OCI-M1 (cell line): ENCODE measurements around the gene STRN4.

Source experiments
- DNase-seq: peaks from one replicate; lab custom pipeline; 2025; lab: John Stamatoyannopoulos, UW

The STRN4 gene

DNA sequence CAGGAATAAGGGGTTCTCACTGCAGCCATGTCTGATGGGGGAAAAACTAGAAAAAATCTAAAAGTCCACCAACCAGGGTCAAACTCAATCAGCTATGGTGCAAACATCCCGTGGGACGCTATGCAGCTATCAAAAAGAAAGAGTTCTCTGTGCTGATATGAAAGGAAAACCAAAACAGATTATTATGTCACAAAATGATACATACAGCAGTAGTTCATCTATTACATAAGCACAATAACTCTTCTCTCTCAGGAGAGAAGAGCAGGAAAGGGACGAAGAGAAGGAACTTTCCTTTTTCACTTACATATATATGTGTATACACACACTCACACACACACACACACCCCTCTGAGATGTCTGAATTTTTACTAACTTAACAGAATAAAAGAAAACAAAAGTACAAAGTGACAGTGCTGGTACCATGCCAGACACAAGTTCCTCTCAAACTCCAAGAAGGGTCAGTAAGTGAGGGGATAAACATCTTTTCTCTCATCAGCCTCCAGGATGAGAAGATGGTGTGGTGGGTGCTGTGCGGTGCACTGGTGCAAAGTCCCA, 3.2 kb downstream of the STRN4 start:
- DNase-seq: no peak

DNA sequence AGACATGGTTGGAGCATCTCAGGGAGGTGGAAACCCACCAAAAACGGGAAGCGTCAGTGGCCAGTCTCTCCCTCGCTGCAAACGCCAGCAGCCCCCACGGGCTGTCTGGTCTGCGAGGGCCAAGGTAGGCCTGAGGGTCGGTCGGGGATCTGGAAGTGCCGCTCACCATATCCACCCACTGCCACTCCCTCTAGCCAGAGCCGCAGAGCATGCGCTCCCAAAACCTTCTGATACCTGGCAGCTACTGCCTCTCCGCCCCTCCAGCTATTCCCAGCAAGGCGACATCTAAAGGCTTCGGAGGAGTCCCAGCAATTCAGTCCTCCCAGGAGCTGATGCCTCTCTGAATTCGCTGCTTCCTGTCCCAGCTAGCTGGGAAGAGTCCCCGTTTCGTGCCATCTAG, 4.8 kb downstream of the STRN4 start:
- DNase-seq: no peak

DNA sequence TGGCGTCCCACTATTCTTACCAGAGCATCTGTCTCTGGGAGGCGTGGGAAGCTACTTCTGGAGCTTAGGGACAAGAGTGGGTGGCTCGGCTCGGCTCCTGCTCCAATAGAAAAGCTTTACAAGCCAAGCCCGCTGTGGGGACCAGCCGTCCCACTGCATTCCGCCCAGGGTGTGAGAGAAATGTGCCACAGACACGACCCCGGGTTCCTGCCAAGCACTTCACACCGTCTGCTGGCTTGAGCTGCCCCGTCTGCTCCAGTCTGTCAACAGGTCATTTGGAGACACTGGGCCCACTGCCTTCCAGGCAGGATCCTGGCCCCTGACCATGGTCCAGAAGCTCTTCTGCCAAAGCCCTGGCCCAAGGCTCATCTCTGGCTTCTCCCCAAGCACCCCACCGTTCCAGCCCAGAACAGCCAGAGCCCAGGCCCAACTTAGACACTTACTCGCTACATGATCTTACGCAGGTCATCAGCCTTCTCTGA, 6.9 kb downstream of the STRN4 start:
- DNase-seq: no peak

DNA sequence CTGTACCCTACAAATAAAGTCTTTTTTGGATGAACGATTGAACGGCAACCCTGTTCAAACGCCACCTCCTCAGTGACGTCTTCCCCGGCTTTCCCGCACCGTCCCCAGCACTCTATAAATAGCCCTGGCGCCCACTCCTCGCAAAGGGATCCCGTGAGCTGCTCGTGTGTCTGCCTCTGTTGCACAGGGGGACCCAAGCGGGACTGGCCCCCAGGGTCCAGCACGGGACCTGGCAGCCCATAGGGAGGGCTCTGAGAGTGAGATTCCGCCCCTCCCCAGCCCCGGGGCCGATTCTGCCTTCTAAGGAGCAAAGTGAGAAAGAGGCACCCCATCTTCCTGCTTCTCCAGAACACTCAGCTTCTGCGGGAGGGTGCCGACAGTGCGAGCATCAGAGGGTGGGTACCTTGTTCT, 8.5 kb downstream of the STRN4 start:
- no peak for DNase-seq

DNA sequence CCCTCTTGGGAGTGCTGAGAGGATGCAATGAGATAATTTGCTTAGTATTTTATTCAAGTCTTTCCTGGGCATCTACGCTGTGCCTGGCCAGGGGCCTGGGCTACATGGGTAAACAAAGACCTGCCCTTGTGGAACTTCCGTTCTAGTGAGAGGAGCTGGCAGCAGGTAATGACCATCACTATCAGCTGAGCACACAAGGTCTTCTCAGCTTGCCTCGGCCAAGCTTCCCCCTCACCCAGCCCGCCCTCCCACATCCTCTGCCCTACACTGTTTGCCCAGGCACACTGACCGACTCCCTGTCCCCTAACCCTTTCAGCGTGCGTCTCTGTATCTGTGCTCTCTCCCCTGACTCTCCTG, 9.0 kb downstream of the STRN4 start:
- DNase-seq: no peak

DNA sequence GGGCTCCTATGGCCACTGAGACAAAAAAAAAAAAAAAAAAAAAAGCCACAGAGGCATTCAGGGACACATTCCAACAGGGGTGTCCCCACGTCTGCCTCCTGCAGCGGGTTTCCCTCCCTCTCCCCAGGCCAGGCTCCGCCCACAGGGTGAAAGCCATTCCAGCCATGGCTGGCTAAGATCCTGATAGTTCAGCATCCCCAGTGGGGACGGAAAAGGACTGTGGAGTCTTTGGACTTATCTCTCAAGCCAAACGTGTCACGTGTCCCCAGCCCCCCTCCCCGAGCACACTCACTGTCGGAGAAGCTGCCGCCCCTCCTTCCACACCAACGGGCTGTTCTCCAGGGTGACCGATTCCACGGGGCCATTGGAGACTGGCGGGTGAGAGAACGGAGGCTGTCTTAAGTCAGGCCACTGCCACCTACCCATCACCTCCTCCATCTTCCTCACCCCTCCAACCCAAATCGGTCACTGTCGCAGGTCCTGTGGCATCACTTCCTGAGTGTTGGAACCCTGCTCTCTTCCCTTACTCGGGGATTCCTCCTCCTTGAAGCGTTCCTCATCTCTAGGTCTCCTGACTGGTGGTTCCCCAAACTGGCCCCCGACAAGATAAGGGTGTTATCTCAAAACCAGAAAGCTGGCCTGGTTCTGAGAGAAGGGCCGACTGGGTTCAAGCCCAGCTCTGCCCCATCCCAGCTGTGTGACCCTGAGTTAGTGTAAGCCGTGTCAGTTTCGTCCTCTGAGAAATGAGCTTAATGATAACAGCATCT, 9.5 kb downstream of the STRN4 start:
- peak; percentile 96 for DNase-seq

DNA sequence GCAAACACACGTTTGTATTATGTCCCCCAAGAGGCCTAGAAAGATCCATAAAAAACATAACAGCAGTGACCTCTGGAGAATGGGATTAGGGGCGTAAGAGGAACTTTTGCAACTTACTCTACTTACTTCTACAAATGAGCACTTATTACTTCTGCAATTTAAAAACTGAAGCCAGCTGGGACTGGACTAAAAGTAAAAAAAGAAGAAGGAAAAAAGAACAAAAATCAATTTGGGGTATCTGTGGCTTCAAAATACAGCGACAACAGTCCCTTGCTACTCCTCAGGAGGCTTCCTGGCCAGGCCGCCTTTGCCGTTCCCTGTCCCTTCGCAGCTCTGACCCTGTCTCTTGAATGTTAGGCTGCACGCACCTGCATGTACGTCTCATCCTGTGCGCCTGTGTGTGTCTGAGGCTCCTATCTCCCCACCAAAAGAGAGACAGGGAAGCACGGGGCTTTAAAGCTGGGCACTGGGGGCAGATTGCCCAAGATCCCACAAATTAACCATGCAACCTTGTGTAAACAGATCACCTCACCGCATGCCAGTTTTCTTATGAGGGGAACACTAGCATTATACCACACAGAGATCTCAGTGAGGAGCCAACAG, 12.5 kb downstream of the STRN4 start:
- no peak for DNase-seq

DNA sequence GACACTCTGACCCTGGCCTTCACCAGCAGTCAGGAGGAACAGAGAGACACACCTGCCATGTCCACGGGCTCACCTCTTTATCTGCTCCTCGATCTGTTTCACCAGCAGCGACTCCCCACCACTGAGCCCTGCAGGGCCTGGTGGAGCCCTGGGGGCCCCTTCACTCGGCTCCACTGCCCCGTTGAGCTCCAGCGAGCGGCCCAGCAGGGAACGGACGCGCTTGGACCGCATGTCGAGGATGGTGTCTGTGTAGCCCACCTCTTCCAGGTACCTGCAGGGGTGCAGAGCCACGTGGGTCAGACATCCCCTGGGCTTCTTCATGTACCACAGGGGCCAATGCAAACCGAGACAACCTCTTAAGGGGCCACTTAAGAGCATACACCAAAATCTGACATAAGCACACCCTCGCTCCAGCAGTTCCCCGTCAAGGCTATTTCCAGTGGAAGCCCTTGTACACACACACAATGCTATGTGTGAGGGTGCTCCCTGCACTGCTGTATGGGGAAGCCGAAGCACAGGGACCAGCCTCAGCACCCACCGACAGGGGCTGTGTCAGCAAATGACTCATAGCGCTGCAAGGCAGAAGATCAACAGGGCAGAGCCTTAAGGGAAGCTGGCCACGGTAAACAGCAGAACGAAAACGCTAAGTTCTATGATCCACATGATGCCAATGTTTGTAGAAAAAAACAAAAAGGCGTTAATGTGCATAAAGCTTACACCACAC, 13.1 kb downstream of the STRN4 start:
- no peak for DNase-seq

DNA sequence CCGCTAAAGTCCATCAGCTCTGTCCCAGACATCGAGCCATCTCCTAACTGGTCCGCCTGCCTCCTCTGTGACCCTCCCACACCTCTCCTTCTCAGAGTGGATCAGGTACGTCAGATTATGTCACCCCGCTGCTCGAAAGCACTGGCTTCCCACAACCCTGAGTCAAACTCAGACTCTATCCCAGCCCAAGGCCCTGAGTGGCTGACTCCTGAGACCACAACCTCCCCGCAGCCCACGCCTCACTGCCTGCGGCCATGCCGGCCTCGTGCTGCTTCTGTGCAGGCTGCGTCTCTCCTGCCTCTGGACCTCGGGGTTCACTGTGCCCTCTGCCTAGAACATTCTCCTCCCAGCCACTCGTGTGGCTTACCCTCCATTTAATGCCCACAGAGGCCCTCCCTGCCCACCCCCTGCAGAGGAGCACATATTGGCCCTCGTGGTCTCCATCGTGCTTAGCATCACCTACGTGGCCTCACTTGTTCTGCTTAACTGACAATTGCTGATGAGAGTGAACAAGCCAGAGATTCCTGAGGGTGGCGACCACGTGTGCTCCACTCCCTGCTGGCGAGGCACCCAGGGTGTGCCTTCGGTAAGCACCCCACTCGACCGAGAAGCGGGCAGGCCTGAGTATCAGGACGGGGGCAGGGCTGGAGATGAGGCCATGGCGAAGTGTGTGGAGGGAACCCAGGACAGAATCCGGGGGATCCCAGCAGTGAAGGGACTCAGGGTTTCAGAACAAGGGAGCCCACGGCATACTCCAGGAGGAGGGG, 13.9 kb downstream of the STRN4 start:
- no peak for DNase-seq

DNA sequence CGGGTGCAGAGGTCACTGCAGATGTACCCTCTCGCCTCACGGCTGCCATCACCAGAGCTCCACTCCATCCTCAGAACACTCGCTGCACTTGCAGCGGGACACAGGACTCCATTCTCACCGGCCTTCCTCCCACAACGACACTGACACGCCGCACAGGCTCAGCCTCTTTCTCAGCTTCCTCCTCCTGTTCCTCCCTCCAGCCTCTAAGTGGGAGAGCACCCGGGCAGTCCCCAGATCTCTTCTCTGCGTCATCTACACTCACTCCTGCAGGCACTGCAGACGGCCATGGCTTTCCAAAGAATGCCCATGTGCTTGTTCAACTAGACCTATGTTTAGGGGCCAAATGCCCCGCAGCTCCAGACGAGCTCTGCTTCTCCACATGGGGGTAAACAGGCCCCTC, 14.7 kb downstream of the STRN4 start:
- DNase-seq: peak; percentile 52

DNA sequence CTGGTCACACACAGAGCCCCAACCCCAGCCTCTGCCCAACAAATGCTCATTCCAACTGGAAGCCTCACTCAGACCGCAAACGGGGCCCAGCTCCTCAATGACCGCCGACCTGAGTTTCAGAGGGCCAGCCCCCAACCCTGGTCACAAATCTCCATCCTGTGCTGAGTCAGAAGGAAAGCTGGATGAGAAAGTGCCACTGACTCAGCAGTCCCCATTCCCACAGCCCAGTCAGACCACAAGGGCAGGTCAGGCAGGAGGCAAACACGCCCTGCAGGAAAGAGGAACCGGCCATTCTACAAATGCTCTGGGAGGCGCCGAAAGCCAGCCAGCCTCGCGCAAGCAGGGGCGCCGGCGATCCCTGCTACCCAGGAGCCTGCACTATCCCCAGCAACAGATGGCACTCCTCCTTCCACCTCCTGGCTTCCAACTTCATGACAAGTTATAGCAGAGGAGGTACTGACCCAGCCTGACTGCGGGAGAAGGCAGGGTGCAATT, 15.2 kb downstream of the STRN4 start:
- DNase-seq: peak; percentile 95

DNA sequence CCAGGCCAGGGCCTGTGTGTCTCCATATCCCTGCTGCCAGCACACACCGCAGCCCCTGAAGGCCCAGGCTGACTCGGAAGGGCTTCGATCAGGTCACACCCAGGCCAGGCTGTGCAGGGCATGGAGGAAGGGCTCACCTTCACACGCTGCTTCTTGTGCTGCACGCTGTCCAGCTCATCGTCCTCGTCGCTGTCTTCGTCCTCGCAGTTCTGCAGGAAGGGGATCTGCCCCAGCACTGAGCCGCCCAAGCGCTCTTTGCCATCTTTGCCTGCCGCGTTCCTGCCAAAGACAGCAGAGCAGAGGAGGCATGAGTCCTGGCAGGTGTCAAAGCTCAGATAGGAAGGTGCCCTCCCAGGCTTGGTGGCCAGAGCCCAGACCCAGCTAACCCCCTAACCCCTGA, 15.7 kb downstream of the STRN4 start:
- DNase-seq: no peak

DNA sequence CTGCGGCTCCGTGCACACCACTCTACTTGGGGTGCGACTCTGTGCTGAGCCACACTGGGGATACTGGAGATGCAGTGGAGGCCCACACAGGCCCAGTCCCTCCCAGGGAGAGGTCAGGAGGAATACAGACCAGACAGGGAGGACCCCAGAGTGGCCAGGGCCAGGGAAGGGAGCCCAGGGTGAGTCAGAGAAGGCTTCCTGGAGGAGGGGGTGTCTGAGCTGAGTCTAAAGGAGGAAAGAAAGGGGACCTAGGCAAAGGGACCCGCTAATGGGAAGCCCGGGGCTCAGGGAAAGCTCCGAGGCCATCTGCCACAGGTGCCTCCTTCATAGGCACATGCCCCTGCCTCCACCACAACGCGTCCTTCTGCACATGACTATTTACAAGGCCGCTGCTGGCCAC, 16.1 kb downstream of the STRN4 start:
- no peak for DNase-seq

DNA sequence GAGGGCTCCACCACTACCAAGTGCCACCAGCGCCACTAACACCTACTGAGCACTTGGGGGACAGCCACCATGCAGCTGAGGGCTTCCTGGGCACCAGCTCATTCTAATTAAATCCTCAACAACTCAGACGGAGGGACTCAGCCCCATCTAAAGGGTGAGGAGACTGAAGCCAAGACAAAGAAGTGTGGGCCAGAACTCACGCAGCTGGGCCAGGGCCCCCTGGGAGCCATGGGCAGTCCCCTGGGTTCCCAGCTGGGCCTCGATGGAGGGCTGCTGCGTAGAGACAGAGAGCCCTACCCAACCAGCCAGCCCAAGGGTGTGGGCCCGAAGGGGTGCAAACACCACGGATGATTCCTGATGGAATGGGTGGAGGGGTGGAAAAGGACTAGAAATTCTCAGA, 16.6 kb downstream of the STRN4 start:
- no peak for DNase-seq

DNA sequence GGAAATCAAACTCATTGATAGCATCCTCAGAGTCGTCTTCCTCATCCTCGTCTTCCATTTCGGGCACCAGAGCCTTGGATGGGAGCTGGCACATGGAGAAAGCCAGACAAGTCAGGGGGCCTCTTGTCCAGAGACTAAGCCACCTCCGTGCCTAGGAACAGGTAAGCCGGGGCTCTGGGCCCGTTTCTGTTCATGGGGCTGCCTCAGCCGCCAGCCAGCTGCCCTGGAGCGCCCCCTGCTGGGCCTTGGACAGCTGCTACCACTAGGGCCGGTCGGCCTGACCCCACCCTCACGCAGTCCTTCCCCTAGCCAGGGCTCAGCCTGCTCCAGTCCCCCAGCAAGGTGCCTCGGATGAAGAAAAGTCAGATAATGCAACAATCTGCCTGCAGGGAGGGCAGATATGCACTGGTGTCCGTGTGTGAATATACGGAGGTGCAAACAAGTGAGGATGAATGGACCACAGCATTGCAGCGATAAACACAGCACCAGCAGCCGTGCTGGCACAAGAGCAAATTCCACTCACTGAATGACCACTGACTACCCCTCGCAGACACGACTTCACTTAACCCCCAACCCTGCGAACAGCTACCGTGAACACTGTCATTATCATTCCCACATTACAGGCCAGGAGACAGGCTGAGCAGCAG, 17.4 kb downstream of the STRN4 start:
- peak; percentile 83 for DNase-seq

DNA sequence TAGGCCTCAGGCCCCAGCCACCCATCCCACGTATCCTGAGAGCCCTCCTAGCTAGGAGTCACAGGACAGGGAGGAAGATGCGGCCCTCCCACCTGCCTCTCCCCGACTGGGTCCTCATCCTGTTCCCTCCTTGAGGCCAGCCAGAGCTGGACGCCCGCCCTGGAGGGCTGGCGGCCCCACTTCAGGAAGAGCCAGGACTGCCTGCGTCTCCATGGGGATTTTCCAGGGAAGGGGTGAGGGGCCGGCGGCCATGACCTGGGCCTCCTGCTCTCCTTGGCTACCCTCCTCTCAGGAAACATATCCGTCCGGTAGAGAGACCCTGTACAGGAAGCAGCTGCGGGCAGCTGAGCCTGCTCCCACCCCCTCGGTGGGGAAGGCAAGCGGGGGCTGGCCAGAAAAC, 18.0 kb downstream of the STRN4 start:
- DNase-seq: no peak

DNA sequence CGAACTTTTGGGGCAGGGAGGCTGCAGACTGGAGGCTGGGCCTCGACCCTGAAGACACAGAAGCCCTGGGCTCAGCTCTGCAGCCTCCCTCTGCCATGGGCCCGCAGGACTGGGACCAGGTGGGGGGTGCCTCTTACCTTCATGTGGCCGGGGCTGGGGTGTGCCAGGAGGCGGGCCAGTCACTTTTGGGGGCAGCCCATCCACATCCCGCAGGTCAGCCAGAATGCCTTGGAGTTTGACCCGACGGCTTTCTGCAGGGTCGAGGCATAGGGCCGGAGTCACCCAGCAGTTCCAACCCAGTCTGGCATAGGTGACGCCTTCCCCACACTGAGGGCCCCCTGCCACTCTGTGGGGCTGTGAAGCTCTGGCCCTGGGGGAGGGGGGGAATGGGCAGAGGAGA, 18.5 kb downstream of the STRN4 start:
- DNase-seq: no peak

DNA sequence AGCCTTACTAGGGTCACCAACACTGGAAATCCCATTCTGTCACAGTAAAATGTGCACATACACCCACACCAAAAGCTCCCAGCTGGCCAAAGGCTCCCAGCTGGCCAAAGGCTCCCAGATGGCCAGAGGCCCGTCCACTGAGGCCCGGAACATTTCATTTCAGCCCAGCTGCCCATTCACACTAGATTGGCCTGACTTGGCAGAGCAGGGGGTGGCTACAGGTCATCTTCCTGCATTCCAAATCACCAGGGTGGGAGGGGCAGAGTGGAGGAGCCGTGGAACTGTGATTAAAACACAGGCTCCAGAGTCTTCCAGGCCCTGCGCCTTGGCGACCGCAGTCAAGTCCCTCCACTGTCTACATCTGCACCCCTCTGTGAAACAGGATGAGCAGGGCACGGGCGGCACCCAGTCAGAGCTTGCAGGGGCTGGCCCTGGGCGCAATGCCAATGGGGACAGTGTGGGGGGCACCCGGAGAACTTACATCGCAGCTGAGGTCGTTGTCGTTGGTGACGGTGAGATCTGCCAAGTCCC, 19.2 kb downstream of the STRN4 start:
- no peak for DNase-seq

DNA sequence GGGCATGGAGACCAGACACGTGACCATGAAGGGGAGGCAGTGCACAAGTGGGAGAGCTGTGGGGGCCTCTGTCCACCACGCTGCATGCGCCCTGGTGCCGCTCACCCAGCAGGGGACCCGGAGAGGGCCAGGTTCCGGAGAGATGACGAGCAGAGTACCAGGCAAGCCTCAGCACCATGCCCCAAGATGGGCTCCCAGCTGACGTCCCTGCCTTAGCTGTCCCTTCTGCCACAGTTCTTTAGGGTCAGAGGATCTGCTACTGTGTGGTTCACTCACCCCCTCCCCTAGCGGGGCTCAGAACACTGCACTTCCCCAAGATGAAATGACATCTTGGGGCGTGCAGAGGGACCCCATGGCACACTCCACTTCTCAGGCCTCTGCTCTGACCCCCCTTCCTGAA, 19.7 kb downstream of the STRN4 start:
- DNase-seq: no peak

DNA sequence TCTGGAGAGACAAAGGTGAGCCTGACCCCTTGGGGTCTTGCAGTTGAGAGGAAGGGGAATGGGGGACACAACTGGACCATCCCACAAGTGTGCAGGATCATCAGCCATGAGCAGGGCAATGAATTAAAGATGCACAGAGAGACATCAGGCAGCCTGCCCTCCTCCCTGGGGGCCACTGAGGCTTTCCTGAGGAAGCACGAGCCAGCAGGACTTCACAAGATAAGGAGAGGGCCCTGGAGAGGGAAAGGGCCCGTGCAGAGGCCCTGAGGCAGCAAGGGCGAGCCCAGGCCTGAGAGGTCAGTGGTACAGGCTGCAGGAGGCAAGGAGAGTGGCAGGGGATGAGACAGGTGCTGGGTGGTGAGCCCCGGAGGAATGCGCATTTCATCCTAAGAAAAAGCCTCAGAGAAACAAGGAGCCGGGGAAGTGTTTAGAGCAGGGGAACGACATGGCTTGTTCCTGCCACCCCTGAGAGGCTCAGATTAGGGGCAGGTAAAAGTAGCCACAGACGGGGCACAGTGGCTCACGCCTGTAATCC, 20.3 kb downstream of the STRN4 start:
- no peak for DNase-seq
